Esophagus squamous epithelium (tissue), 4 donors: ENCODE data around the gene PTPRN2.

Experiments
- POLR2A ChIP-seq, 4 donors: fragments of 450-650 bp; IDR thresholded peaks; one replicate each; pipeline ENCODE4 v1.6.1; 2017; ENCODE audit warnings: antibody characterized with exemption in 4 of 4, mild to moderate bottlenecking in 4 of 4, moderate library complexity in 3 of 4
- TF ChIP-seq, protein P1 (sequence below), 6 experiments: fragments of 450-650 bp in 4 of 6; fragments of 200-600 bp in 2 of 6; sonication (generic) in 2 of 6; IDR thresholded peaks; one replicate each; pipeline ENCODE4 v1.5.1; 2016 to 2019; ENCODE audit warnings: antibody characterized with exemption in 6 of 6, mild to moderate bottlenecking in 4 of 6, moderate library complexity in 4 of 6

DNA sequence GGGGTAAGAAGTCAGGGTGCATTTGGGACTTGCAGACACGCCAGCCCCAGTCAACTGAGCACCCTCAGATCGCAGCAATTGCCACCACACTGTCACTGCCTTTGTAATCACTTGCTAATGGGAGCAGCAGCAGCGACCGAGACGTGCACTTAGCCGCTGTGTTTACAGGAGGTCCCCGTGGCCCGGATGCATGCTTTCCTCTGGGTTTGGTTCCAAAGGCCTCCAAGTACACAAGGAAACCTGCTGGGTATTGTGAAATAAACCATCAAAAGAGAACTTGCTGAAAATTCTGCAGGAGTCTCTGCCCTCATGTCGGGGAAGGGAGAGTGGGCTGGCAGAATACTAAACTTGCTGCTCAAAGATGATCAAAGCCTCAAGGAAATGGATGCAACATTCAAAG lies 909.1 kb downstream of the PTPRN2 start:
- TF ChIP-seq, protein P1, sequence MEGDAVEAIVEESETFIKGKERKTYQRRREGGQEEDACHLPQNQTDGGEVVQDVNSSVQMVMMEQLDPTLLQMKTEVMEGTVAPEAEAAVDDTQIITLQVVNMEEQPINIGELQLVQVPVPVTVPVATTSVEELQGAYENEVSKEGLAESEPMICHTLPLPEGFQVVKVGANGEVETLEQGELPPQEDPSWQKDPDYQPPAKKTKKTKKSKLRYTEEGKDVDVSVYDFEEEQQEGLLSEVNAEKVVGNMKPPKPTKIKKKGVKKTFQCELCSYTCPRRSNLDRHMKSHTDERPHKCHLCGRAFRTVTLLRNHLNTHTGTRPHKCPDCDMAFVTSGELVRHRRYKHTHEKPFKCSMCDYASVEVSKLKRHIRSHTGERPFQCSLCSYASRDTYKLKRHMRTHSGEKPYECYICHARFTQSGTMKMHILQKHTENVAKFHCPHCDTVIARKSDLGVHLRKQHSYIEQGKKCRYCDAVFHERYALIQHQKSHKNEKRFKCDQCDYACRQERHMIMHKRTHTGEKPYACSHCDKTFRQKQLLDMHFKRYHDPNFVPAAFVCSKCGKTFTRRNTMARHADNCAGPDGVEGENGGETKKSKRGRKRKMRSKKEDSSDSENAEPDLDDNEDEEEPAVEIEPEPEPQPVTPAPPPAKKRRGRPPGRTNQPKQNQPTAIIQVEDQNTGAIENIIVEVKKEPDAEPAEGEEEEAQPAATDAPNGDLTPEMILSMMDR (IDR thresholded peaks at IDR 0.05): no peak
- TF ChIP-seq POLR2A (IDR thresholded peaks at IDR 0.05): no peak
